CD4-positive, alpha-beta T cell treated with Interleukin-6 for 4 hours (primary cell): ENCODE measurements around the gene AGO1.
"Not testable (repeated sequence)": the region's sequence is repeated elsewhere in the genome, so short reads cannot be mapped to it uniquely, and the experiment has no call there.

Experiments used
- DNase-seq: peaks from one replicate; pipeline ENCODE4 v3.0.0-alpha.2; 2020; ENCODE audit warnings: mixed read lengths

AGO1 gene

GRCh38 chr1:35870651-35871309 lies 12.2 kb upstream of the AGO1 start:
- no peak for DNase-seq

GRCh38 chr1:35873243-35873750 lies 9.7 kb upstream of the AGO1 start:
- no peak for DNase-seq

GRCh38 chr1:35874115-35874514 lies 8.9 kb upstream of the AGO1 start:
- DNase-seq, result not testable (repeated sequence)

- DNase-seq, result no peak
Observed at GRCh38 chr1:35876988-35877387, 6.0 kb upstream of the AGO1 start.

- DNase-seq, result no peak
Observed at GRCh38 chr1:35881850-35882273, 1.1 kb upstream of the AGO1 start.

GRCh38 chr1:35882586-35882944 lies 444 bp upstream of the AGO1 start:
- no peak for DNase-seq

- peak; percentile 61 for DNase-seq
Observed at GRCh38 chr1:35883635-35884101, 659 bp downstream of the AGO1 start.

- DNase-seq, result no peak
Observed at GRCh38 chr1:35884934-35885333, 1.9 kb downstream of the AGO1 start.

- DNase-seq, result no peak
Observed at GRCh38 chr1:35885961-35886558, 3.1 kb downstream of the AGO1 start.

GRCh38 chr1:35886577-35887431 lies 3.8 kb downstream of the AGO1 start:
- no peak for DNase-seq

GRCh38 chr1:35887508-35887907 lies 4.5 kb downstream of the AGO1 start:
- DNase-seq, result no peak

- no peak for DNase-seq
Observed at GRCh38 chr1:35888255-35888654, 5.2 kb downstream of the AGO1 start.

- not testable (repeated sequence) for DNase-seq
Observed at GRCh38 chr1:35888981-35889380, 6.0 kb downstream of the AGO1 start.

- DNase-seq, result no peak
Observed at GRCh38 chr1:35893051-35893879, 10.3 kb downstream of the AGO1 start.

GRCh38 chr1:35894183-35894582 lies 11.2 kb downstream of the AGO1 start:
- DNase-seq, result no peak

GRCh38 chr1:35894656-35895055 lies 11.6 kb downstream of the AGO1 start:
- no peak for DNase-seq

GRCh38 chr1:35899941-35900340 lies 16.9 kb downstream of the AGO1 start:
- DNase-seq, result no peak

- DNase-seq, result no peak
Observed at GRCh38 chr1:35901235-35901634, 18.2 kb downstream of the AGO1 start.

GRCh38 chr1:35902671-35903070 lies 19.7 kb downstream of the AGO1 start:
- no peak for DNase-seq

GRCh38 chr1:35914717-35915116 lies 31.7 kb downstream of the AGO1 start:
- no peak for DNase-seq

GRCh38 chr1:35915693-35916092 lies 32.7 kb downstream of the AGO1 start:
- DNase-seq, result no peak

- no peak for DNase-seq
Observed at GRCh38 chr1:35923791-35924221, 40.8 kb downstream of the AGO1 start.

GRCh38 chr1:35924838-35925237 lies 41.8 kb downstream of the AGO1 start:
- no peak for DNase-seq
